ENCODE measurements around the gene LCE5A.

The LCE5A gene

DNA sequence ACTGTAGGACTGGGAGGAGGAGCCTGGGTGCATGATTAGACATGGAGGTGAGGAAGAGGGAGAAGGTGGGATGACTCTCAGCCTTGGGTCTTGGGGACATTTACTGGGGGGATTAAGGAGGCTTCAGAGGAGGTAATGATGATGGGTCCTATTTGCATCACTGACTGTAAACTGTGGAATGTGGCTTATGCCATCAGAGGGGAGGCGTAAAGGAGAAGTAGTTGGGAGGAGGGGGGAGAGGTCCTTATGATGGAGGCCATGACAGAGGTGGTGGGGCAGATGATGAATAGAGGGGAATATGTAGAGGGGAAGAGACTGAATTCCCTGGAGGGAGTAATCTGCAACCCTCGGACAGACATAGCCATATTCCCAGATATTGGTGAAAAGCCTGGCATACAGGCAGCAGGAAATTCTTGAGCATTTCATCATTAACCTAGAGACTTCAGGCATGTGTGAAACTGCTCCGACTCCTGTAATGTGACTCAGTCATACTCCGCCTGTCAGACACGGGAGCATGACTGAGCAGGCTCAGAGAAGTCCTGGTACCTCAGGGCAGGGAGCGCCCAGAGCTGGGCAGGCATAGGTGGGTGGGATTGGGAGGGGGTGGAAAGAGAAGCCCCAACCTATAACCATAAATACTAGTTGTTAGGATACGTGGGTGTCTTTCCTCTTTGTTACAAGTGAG, 8.0 kb upstream of the LCE5A start:
- H3K9me3 Mint-ChIP-seq = no peaks in the 10 kb centered on the region
- no peaks in the 10 kb centered on the region for H3K36me3 Mint-ChIP-seq
- no peak overlapping the region for H3K27ac Mint-ChIP-seq
- H3K27me3 Mint-ChIP-seq = peaks cover 5% of the 10 kb centered on the region
- no peaks in the 10 kb centered on the region for H3K4me1 Mint-ChIP-seq
- DNase-seq (ENCODE audit: low spot score in 2 of 2) (no peak), ATAC-seq (ENCODE audit: low read depth) (no peak)
- no peak overlapping the region for H3K4me3 Mint-ChIP-seq

DNA sequence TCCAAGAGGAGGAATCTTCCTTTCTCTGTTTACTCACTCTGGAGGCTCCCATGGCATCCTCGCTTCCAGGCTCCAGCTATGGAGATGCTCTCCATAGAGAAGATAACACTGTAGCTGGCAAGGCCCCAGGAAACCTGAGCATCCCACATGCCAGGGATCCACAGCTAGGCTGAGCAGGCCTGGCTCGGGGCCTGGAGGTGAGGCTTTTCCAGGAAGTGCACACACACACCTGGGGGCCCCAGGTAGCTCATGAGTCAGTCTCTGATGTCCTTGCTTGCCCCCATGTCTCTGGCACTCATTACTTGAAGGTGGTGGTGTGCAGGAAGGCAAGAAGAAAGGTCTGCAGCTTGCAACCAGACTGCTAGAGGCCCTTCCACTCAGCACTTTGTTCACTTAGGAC, 5.5 kb upstream of the LCE5A start:
- ATAC-seq (ENCODE audit: low read depth) (no peak), DNase-seq (ENCODE audit: low spot score in 2 of 2) (no peak)
- Mint-ChIP-seq H3K36me3 (no peaks in the 10 kb centered on the region), H3K4me1 (no peaks in the 10 kb centered on the region), H3K27me3 (peaks cover 5% of the 10 kb centered on the region), H3K27ac (no peak overlapping the region), H3K9me3 (no peaks in the 10 kb centered on the region), H3K4me3 (no peak overlapping the region)

DNA sequence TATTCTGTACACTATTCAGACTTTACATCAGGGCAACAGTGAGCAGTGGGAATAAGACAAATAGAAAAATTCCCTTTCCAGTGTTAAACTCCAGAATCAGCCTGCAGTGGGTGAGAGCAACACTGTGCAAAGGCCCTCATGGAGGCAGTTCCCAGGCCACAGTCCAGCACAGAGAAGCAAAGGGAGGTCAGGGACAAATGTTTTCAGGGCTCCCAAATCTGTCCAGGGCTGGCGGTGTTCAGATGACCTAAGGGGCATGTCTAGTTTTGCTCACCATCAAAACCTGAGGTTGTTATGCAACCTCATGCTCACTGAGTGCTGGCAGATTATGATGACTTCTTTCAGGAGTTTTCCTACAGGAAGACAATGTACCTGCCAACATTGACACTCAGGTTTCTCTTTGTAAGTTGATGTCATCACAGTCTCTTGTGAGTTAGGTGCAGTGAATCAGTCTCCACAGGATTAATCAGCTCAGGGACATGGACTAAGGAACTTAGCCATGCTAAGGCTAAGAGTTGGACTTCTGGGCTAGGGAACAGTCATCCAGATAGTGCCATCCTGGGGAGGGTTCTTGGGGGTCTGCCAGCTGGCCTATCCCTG, 3.6 kb upstream of the LCE5A start:
- H3K27me3 Mint-ChIP-seq = peaks cover 10% of the 10 kb centered on the region
- DNase-seq (ENCODE audit: low spot score in 2 of 2) (no peak), ATAC-seq (ENCODE audit: low read depth) (no peak)
- no peak overlapping the region for H3K27ac Mint-ChIP-seq
- H3K4me1 Mint-ChIP-seq = no peaks in the 10 kb centered on the region
- H3K4me3 Mint-ChIP-seq = no peak overlapping the region
- no peaks in the 10 kb centered on the region for H3K36me3 Mint-ChIP-seq
- H3K9me3 Mint-ChIP-seq = no peaks in the 10 kb centered on the region

- DNase-seq (ENCODE audit: low spot score in 2 of 2) (no peak), ATAC-seq (ENCODE audit: low read depth) (no peak)
- Mint-ChIP-seq H3K27me3 (peaks cover 24% of the 10 kb centered on the region), H3K9me3 (no peaks in the 10 kb centered on the region), H3K4me3 (no peak overlapping the region), H3K36me3 (no peaks in the 10 kb centered on the region), H3K27ac (no peak overlapping the region), H3K4me1 (peaks cover 2% of the 10 kb centered on the region)
Observed at GRCh38 chr1:152511596-152511995, 993 bp downstream of the LCE5A start.

GRCh38 chr1:152513081-152513480, 2.5 kb downstream of the LCE5A start:
- no peak overlapping the region for H3K27ac Mint-ChIP-seq
- no peak for ATAC-seq (ENCODE audit: low read depth)
- H3K4me1 Mint-ChIP-seq = peaks cover 2% of the 10 kb centered on the region
- no peak for DNase-seq (ENCODE audit: low spot score in 2 of 2)
- peaks cover 29% of the 10 kb centered on the region for H3K27me3 Mint-ChIP-seq
- H3K4me3 Mint-ChIP-seq = no peak overlapping the region
- no peaks in the 10 kb centered on the region for H3K9me3 Mint-ChIP-seq
- no peaks in the 10 kb centered on the region for H3K36me3 Mint-ChIP-seq

DNA sequence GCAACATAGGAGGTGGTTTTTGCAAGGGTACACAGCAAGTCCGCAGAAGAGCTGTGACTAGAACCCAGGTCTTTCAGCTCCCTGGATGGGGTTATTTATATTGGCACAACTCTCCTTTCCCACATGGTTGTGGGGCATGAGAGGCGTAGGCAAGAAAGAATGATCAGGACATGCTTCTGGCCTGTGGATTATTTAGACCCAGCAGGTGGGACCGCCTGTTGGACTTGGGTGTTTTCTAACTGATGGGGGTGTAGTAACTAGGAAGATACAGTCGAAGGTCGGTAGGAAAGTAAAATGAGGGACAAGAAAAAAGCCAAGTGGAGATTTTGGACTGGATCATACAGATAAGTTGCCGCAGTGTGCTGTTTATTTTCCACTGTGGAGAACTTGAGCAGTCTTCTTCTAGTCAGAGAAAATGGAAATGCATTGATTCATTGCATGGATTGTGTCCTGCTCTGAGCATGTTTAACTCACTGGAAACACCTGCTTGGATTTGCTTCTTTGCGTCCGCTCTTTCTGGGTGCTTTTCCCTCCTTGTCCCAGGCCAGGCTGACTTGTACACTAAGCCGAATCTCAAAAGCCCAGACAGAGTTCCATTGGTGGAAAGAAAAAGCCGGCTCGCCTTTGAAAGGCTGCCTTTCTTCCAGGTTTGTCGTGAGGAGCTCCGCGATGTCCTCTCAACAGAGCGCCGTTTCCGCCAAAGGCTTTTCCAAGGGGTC, 4.3 kb downstream of the LCE5A start:
- H3K4me3 Mint-ChIP-seq = no peak overlapping the region
- peaks cover 28% of the 10 kb centered on the region for H3K27me3 Mint-ChIP-seq
- peaks cover 2% of the 10 kb centered on the region for H3K4me1 Mint-ChIP-seq
- no peak for ATAC-seq (ENCODE audit: low read depth)
- no peaks in the 10 kb centered on the region for H3K36me3 Mint-ChIP-seq
- H3K27ac Mint-ChIP-seq = no peak overlapping the region
- H3K9me3 Mint-ChIP-seq = no peaks in the 10 kb centered on the region
- no peak for DNase-seq (ENCODE audit: low spot score in 2 of 2)

DNA sequence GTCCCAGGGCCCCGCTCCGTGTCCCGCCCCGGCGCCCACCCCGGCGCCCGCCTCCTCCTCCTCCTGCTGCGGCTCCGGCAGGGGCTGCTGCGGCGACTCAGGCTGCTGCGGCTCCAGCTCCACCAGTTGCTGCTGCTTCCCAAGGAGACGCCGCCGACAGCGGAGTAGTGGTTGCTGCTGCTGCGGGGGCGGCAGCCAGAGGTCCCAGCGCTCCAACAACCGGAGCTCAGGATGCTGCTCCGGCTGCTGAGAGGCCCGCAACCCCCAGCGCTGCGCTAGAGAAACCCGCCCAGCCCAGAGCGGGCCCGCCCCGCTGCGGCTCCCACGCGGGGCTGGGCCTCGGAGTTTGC, 4.8 kb downstream of the LCE5A start:
- Mint-ChIP-seq H3K36me3 (no peaks in the 10 kb centered on the region), H3K27me3 (peaks cover 27% of the 10 kb centered on the region), H3K27ac (no peak overlapping the region), H3K4me3 (no peak overlapping the region), H3K9me3 (no peaks in the 10 kb centered on the region), H3K4me1 (peaks cover 2% of the 10 kb centered on the region)
- DNase-seq (ENCODE audit: low spot score in 2 of 2) (no peak), ATAC-seq (ENCODE audit: low read depth) (no peak)

- H3K27ac Mint-ChIP-seq = no peak overlapping the region
- no peak for DNase-seq (ENCODE audit: low spot score in 2 of 2)
- peaks cover 2% of the 10 kb centered on the region for H3K4me1 Mint-ChIP-seq
- no peak for ATAC-seq (ENCODE audit: low read depth)
- no peaks in the 10 kb centered on the region for H3K9me3 Mint-ChIP-seq
- H3K27me3 Mint-ChIP-seq = peaks cover 25% of the 10 kb centered on the region
- no peak overlapping the region for H3K4me3 Mint-ChIP-seq
- H3K36me3 Mint-ChIP-seq = no peaks in the 10 kb centered on the region
Observed at GRCh38 chr1:152516082-152516481, 5.5 kb downstream of the LCE5A start.

- H3K27me3 Mint-ChIP-seq = peaks cover 20% of the 10 kb centered on the region
- no peak for DNase-seq (ENCODE audit: low spot score in 2 of 2)
- H3K36me3 Mint-ChIP-seq = no peaks in the 10 kb centered on the region
- no peaks in the 10 kb centered on the region for H3K9me3 Mint-ChIP-seq
- ATAC-seq (ENCODE audit: low read depth) = no peak
- no peak overlapping the region for H3K27ac Mint-ChIP-seq
- no peak overlapping the region for H3K4me3 Mint-ChIP-seq
- H3K4me1 Mint-ChIP-seq = peaks cover 2% of the 10 kb centered on the region
Observed at GRCh38 chr1:152517237-152517811, 6.7 kb downstream of the LCE5A start.

- H3K4me1 Mint-ChIP-seq = peaks cover 2% of the 10 kb centered on the region
- peak; percentile 38 for ATAC-seq (ENCODE audit: low read depth)
- peaks cover 9% of the 10 kb centered on the region for H3K27me3 Mint-ChIP-seq
- no peak overlapping the region for H3K27ac Mint-ChIP-seq
- no peaks in the 10 kb centered on the region for H3K9me3 Mint-ChIP-seq
- DNase-seq (ENCODE audit: low spot score in 2 of 2) = no peak
- H3K4me3 Mint-ChIP-seq = no peak overlapping the region
- H3K36me3 Mint-ChIP-seq = no peaks in the 10 kb centered on the region
Observed at GRCh38 chr1:152519851-152520250, 9.2 kb downstream of the LCE5A start.

DNA sequence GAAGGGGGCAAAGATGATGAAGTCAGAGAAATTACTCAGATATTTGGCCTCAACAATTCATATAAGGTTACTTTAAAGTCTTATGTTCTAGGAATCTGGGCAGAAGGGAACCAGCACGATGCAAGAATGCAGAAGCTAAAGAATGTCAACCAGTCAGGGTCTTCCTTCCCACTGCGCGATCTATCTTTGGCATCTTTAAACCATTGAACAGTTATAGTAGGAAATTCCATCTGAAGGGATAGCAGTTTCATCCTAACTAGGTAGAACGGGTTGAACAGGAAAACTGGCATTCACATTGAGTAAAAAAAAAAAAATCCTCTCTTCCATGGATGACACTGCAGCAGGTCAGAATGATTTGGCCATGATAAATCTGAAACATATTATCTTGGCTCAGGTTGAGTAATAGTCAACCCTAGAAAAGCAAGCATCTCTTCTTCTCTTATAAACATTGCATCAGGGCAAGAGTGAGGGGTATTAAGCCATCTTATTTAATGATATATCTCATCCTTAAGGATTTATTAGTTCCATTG, 10.0 kb downstream of the LCE5A start:
- H3K4me1 Mint-ChIP-seq = no peaks in the 10 kb centered on the region
- H3K9me3 Mint-ChIP-seq = no peaks in the 10 kb centered on the region
- H3K4me3 Mint-ChIP-seq = no peak overlapping the region
- peaks cover 8% of the 10 kb centered on the region for H3K27me3 Mint-ChIP-seq
- H3K27ac Mint-ChIP-seq = no peak overlapping the region
- DNase-seq (ENCODE audit: low spot score in 2 of 2) (no peak), ATAC-seq (ENCODE audit: low read depth) (no peak)
- no peaks in the 10 kb centered on the region for H3K36me3 Mint-ChIP-seq

GRCh38 chr1:152525080-152525641, 14.6 kb downstream of the LCE5A start:
- Mint-ChIP-seq H3K9me3 (peaks cover 4% of the 10 kb centered on the region), H3K27ac (no peak overlapping the region), H3K4me1 (no peaks in the 10 kb centered on the region), H3K36me3 (no peaks in the 10 kb centered on the region), H3K4me3 (no peak overlapping the region), H3K27me3 (peaks cover 5% of the 10 kb centered on the region)
- DNase-seq (ENCODE audit: low spot score in 2 of 2) (no peak), ATAC-seq (ENCODE audit: low read depth) (no peak)

GRCh38 chr1:152533327-152533938, 22.8 kb downstream of the LCE5A start:
- Mint-ChIP-seq H3K36me3 (no peaks in the 10 kb centered on the region), H3K9me3 (peaks cover 8% of the 10 kb centered on the region), H3K27ac (no peak overlapping the region), H3K4me3 (no peak overlapping the region), H3K4me1 (no peaks in the 10 kb centered on the region), H3K27me3 (peaks cover 12% of the 10 kb centered on the region)
- ATAC-seq (ENCODE audit: low read depth) = no peak
- no peak for DNase-seq (ENCODE audit: low spot score in 2 of 2)

DNA sequence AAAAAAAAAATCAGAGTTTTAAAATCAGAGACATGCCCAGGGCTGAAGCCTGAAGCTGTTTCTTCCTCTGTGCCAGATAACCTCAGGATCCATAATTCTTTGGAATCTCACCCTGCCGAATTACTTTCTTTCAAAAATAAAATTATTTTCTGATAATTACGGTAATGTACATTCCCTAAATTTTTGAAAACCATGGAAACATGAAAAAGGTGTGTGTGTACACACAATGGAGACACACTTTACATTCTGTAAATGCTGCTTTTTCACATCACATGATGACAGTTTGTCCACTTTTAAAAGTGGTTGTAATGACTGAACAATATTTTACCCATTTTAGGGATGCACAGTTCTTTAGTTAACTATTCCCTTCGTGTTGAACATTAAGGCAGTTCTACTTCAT, 25.2 kb downstream of the LCE5A start:
- ATAC-seq (ENCODE audit: low read depth) = no peak

More for the DNA sequence above, 25.2 kb downstream of the LCE5A start:
- no peaks in the 10 kb centered on the region for H3K4me1 Mint-ChIP-seq
- H3K27me3 Mint-ChIP-seq = peaks cover 10% of the 10 kb centered on the region
- H3K9me3 Mint-ChIP-seq = peaks cover 4% of the 10 kb centered on the region
- no peak overlapping the region for H3K27ac Mint-ChIP-seq
- no peaks in the 10 kb centered on the region for H3K36me3 Mint-ChIP-seq
- H3K4me3 Mint-ChIP-seq = no peak overlapping the region
- DNase-seq (ENCODE audit: low spot score in 2 of 2) = no peak
